PC-3 (cell line): ENCODE results near the gene POLRMT. TPM values are rescaled to one million over a fixed set of nuclear protein-coding genes. Genes with fewer than 3 reads are reported as not detected.

Source experiments
- ATAC-seq: fragments of 200-7000 bp; cut with Tn5 transposase; 2 replicates; pipeline ENCODE4 v1.9.1; 2020; ENCODE audit warnings: mild to moderate bottlenecking, moderate library complexity
- BruUV-seq: library from RNA; stranded (reverse); fragments of 400-500 nt; replicated peaks from 2 replicates; lab custom pipeline; 2021; lab: Mats Ljungman, UMichigan
- CTCF ChIA-PET: fragments of 300-600 bp; sonication (Branson Sonifier 250); formaldehyde crosslinking; loops from one replicate; lab custom pipeline; 2022; ENCODE audit warnings: antibody characterized with exemption; lab: Charles Lee
- POLR2A ChIA-PET: fragments of 300-600 bp; sonication (Branson Sonifier 250); formaldehyde crosslinking; loops from one replicate; lab custom pipeline; 2022; ENCODE audit warnings: antibody characterized with exemption; ENCODE audit not compliant: unreplicated experiment; lab: Charles Lee
- DNase-seq: peaks from one replicate; pipeline ENCODE4 v3.0.0-alpha.2; 2015
- H2AFZ ChIP-seq: fragments of 300-600 bp; sonication (generic); 2 replicates; pipeline ENCODE4 v1.6.0; 2016; ENCODE audit warnings: antibody characterized with exemption, low read length
- H3F3A ChIP-seq: fragments of 300-600 bp; sonication (generic); one replicate; pipeline ENCODE4 v1.6.0; 2017; ENCODE audit warnings: antibody characterized with exemption, low read length, control low read depth, mild to moderate bottlenecking; ENCODE audit not compliant: unreplicated experiment
- H3K27ac ChIP-seq: fragments of 300-600 bp; sonication (generic); 2 replicates; pipeline ENCODE4 v1.5.1; 2016; ENCODE audit warnings: mild to moderate bottlenecking, low read length
- H3K27me3 ChIP-seq: fragments of 300-600 bp; sonication (generic); 2 replicates; pipeline ENCODE4 v1.6.1; 2016; ENCODE audit warnings: low read length, mixed read lengths
- H3K36me3 ChIP-seq: fragments of 300-600 bp; sonication (generic); 2 replicates; pipeline ENCODE4 v1.6.1; 2016; ENCODE audit warnings: low read depth, mixed run types, low read length, mixed read lengths
- H3K4me1 ChIP-seq: fragments of 300-600 bp; sonication (generic); 2 replicates; pipeline ENCODE4 v1.5.1; 2016; ENCODE audit warnings: low read length; ENCODE audit not compliant: insufficient read depth
- H3K4me2 ChIP-seq: fragments of 300-600 bp; sonication (generic); 2 replicates; pipeline ENCODE4 v1.6.0; 2016; ENCODE audit warnings: low read length
- H3K4me3 ChIP-seq: fragments of 300-600 bp; sonication (generic); 2 replicates; pipeline ENCODE4 v1.5.1; 2016; ENCODE audit warnings: mild to moderate bottlenecking, low read length, mixed read lengths
- H3K79me2 ChIP-seq: fragments of 300-600 bp; sonication (generic); 2 replicates; pipeline ENCODE4 v1.6.1; 2017; ENCODE audit warnings: low read length, mixed read lengths
- H3K9ac ChIP-seq: fragments of 300-600 bp; sonication (generic); 2 replicates; pipeline ENCODE4 v1.6.0; 2016; ENCODE audit warnings: mild to moderate bottlenecking, low read length
- H3K9me2 ChIP-seq: fragments of 300-600 bp; sonication (generic); replicated peaks from 2 replicates; pipeline ENCODE4 v1.6.1; 2016; ENCODE audit warnings: mixed run types, low read length, mixed read lengths
- H3K9me3 ChIP-seq: fragments of 300-600 bp; sonication (generic); 2 replicates; pipeline ENCODE4 v1.6.1; 2016; ENCODE audit warnings: low read length, mixed read lengths
- H4K20me1 ChIP-seq: fragments of 300-600 bp; sonication (generic); 2 replicates; pipeline ENCODE4 v1.6.1; 2016; ENCODE audit warnings: low read length, mixed read lengths
- CTCF ChIP-seq: fragments of 300-600 bp; sonication (generic); conservative IDR thresholded peaks from 2 replicates; pipeline ENCODE4 v1.5.1; 2017; ENCODE audit warnings: antibody characterized with exemption, low read depth, mild to moderate bottlenecking, low read length
- EZH2 ChIP-seq: fragments of 300-600 bp; sonication (generic); IDR thresholded peaks from one replicate; pipeline ENCODE4 v1.6.1; 2017; ENCODE audit warnings: antibody characterized with exemption, mild to moderate bottlenecking, low read length; ENCODE audit not compliant: unreplicated experiment
- EZH2phosphoT487 ChIP-seq: fragments of 300-600 bp; sonication (generic); IDR thresholded peaks from 2 replicates; pipeline ENCODE4 v1.6.1; 2018; ENCODE audit warnings: mild to moderate bottlenecking, antibody characterized with exemption, low read length, borderline replicate concordance
- intact Hi-C: fragments of 100-400 bp; cut with micrococcal nuclease; formaldehyde crosslinking; loops from 2 replicates; pipeline ENCODE4 v1.9.0; 2023
- total RNA-seq: library from RNA; depleted of rRNA; stranded (reverse); fragments of >200 nt; gene quantifications from 2 replicates; pipeline ENCODE4 v1.2.3, GENCODE V29; 2014

Gene POLRMT
- total RNA-seq, 1 experiment from 2014 or later, result 60.5 TPM

GRCh38 chr19:582497-583197, 50.7 kb downstream of the POLRMT start:
- ATAC-seq (no peak), DNase-seq (no peak)
- TSS peak; percentile 95 for BruUV-seq
- ChIA-PET CTCF (interaction anchor here (0.6 kb wide), 1 partner anchor 27 kb away, joined by 3 read pairs; no protein-coding TSS in a partner anchor), POLR2A (no interaction called here)
- H3K79me2 ChIP-seq, result peaks cover 28% of the 10 kb centered on the region
- peaks cover 17% of the 10 kb centered on the region for H4K20me1 ChIP-seq
- TF ChIP-seq CTCF (no peak), EZH2phosphoT487 (no peak), EZH2 (no peak)
- H3K4me2 ChIP-seq, result no peak overlapping the region
- no peaks in the 10 kb centered on the region for H3K27me3 ChIP-seq
- H3K4me1 ChIP-seq, result peaks cover 5% of the 10 kb centered on the region; the same call in 1 of the 2 replicates
- H3K4me3 ChIP-seq, result no peak overlapping the region
- no peaks in the 10 kb centered on the region for H3K9me3 ChIP-seq
- no peak overlapping the region for H3K27ac ChIP-seq
- H3K9ac ChIP-seq, result no peak overlapping the region
- no peaks in the 10 kb centered on the region for H3F3A ChIP-seq
- no peaks in the 10 kb centered on the region; the same call in 1 of the 2 replicates for H3K36me3 ChIP-seq
- intact Hi-C loops, result no loop called here
- no peak overlapping the region for H2AFZ ChIP-seq
- no peaks in the 10 kb centered on the region for H3K9me2 ChIP-seq

- H4K20me1 ChIP-seq, result peaks cover 28% of the 10 kb centered on the region
- ATAC-seq, result no peak
- H3K9me3 ChIP-seq, result no peaks in the 10 kb centered on the region
Measured at GRCh38 chr19:581399-582111, 51.8 kb downstream of the POLRMT start.

More at GRCh38 chr19:581399-582111, 51.8 kb downstream of the POLRMT start:
- Histone ChIP-seq H3K4me2 (no peak overlapping the region), H3K36me3 (no peaks in the 10 kb centered on the region; the same call in 1 of the 2 replicates), H3K4me1 (peaks cover 5% of the 10 kb centered on the region), H3K4me3 (no peak overlapping the region), H3K27ac (no peak overlapping the region), H3K9ac (no peak overlapping the region), H3K27me3 (no peaks in the 10 kb centered on the region), H3F3A (no peaks in the 10 kb centered on the region), H3K79me2 (peaks cover 39% of the 10 kb centered on the region), H3K9me2 (no peaks in the 10 kb centered on the region), H2AFZ (no peak overlapping the region)
- no peak for DNase-seq
- CTCF ChIA-PET, result no interaction called here
- no peak for TF ChIP-seq CTCF
- no peak for TF ChIP-seq EZH2phosphoT487
- no peak for TF ChIP-seq EZH2
- intact Hi-C loops, result no loop called here
- no TSS peak for BruUV-seq
- POLR2A ChIA-PET, result no interaction called here
